Pancreas (tissue), 10 donors: ENCODE measurements around the gene HHAT. TPM values are rescaled to one million over a fixed set of nuclear protein-coding genes. Genes with fewer than 3 reads are reported as not detected.

Experiments
- ATAC-seq, 4 donors: fragments of 200-7000 bp; cut with Tn5 transposase; one replicate each; pipeline versions ENCODE4 v1.8.0 to v1.9.1; 2020; ENCODE audit warnings: mild to moderate bottlenecking in 4 of 4, moderate library complexity in 4 of 4
- DNase-seq, 6 donors: peaks; one replicate each; pipeline ENCODE4 v3.0.0-alpha.2; 2020
- FAIRE-seq: peaks from 2 replicates; lab custom pipeline; 2012; peaks lifted over from hg19 to GRCh38; lab: Jason Lieb, UNC
- H3K27ac ChIP-seq, 4 donors: fragments of 200-600 bp; sonication (generic); 1 replicate in 3 of 4; 2 replicates in 1 of 4; pipeline versions ENCODE4 v1.5.0 to v1.8.0; 2020
- H3K27me3 ChIP-seq, 4 donors: fragments of 200-600 bp; one replicate each; pipeline ENCODE4 v1.8.0; 2021
- H3K36me3 ChIP-seq, 3 donors: fragments of 200-600 bp; sonication (generic) in 1 of 3; one replicate each; pipeline versions ENCODE4 v1.5.0 to v1.8.0; 2020 to 2021
- H3K4me1 ChIP-seq, 3 donors: fragments of 200-600 bp; one replicate each; pipeline ENCODE4 v1.8.0; 2021
- H3K4me3 ChIP-seq, 4 donors: fragments of 200-600 bp; sonication (generic) in 2 of 4; one replicate each; pipeline versions ENCODE4 v1.5.0 to v1.8.0; 2020 to 2021
- H3K9me3 ChIP-seq, 4 donors: fragments of 200-600 bp; one replicate each; pipeline ENCODE4 v1.8.0; 2021
- WGBS, 2 donors: extraction: QIAGEN DNeasy Blood & Tissue Kit; methylation state at CpG; one replicate each; pipeline ENCODE4 v1.1.7; 2013; 5-methylcytosine and 5-hydroxymethylcytosine counted together
- intact Hi-C, 3 donors: fragments of 100-400 bp; cut with DNase I; formaldehyde crosslinking; loops; one replicate each; pipeline versions ENCODE4 v1.11.1 to v1.14.2; 2022
- polyA plus RNA-seq, 2 donors: library from polyadenylated mRNA; stranded (reverse); fragments of 200-250 nt; gene quantifications; one replicate each; pipeline ENCODE4 v1.2.3, GENCODE V29; 2013
- total RNA-seq, 6 donors: library from RNA; stranded (reverse); fragmentation: NEBNext Ultra II Directional in 4 of 6; extraction: Animal tissue kit (Norgen Biotek cat#: 25700) in 4 of 6; gene quantifications; one replicate each; pipeline versions ENCODE4 v1.2.1 to v1.2.4, GENCODE V29; 2021 to 2023
- TF ChIP-seq, protein P1 (sequence below), 4 donors: fragments of 200-600 bp; sonication (generic) in 3 of 4; IDR thresholded peaks; one replicate each; pipeline versions ENCODE4 v1.5.0 to v1.8.0; 2021; ENCODE audit warnings: antibody characterized with exemption in 4 of 4
- donor health status: healthy with polysubstance abuse.
- donor health status: DM: no; HTN: no; CAD: no; lungs with moderate emphysema.
- donor health status: DM: no; HTN: no; CAD: no.
- donor health status: control.
- donor health status: control.
- donor health status: Bipolar disorder and iron deficiency.
- donor health status: DM: yes; HTN: yes; CAD: no.
- donor health status: DM: no; HTN: no; CAD: no.
- donor health status: DM: no; HTN: no; CAD: no.
- donor health status: DM: yes; HTN: yes; CAD: no.

Gene HHAT
- total and polyA plus RNA-seq, 8 donors, result 1.3 to 4.1 (median 2.4) TPM

DNA sequence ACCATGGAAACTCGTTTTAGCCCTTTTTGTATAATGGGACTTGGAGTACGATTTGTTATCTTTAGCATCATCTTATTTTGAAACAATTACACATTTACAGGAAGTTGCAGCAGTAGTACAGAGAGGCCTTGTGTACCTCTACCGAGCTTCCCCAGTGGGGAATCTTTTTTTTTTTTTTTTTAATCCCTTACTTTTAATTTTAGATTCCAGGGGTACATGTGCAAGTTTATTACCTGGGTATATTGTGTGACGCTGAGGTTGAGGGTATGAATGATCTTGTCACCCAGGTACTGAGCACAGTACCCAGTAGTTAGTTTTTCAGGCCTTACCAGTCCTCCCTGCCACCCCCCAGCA, 45.9 kb downstream of the HHAT start:
- no peaks in the 10 kb centered on the region for H3K9me3 ChIP-seq
- DNase-seq, result no peak
- H3K27me3 ChIP-seq, result no peaks in the 10 kb centered on the region
- WGBS, 2 donors, result 63 to 72% methylated on average over 4 of the region's 4 CpGs
- H3K4me1 ChIP-seq, result peaks cover 0 to 3% (median 3%) of the 10 kb centered on the region in 3 donors
- H3K27ac ChIP-seq, result peak overlapping the region in 1 of 4 donors; percentile 34
- FAIRE-seq, result no peak
- no peak for ATAC-seq
- intact Hi-C loops, result no loop called here
- H3K4me3 ChIP-seq, result no peak overlapping the region
- no peaks in the 10 kb centered on the region for H3K36me3 ChIP-seq
- TF ChIP-seq, protein P1, sequence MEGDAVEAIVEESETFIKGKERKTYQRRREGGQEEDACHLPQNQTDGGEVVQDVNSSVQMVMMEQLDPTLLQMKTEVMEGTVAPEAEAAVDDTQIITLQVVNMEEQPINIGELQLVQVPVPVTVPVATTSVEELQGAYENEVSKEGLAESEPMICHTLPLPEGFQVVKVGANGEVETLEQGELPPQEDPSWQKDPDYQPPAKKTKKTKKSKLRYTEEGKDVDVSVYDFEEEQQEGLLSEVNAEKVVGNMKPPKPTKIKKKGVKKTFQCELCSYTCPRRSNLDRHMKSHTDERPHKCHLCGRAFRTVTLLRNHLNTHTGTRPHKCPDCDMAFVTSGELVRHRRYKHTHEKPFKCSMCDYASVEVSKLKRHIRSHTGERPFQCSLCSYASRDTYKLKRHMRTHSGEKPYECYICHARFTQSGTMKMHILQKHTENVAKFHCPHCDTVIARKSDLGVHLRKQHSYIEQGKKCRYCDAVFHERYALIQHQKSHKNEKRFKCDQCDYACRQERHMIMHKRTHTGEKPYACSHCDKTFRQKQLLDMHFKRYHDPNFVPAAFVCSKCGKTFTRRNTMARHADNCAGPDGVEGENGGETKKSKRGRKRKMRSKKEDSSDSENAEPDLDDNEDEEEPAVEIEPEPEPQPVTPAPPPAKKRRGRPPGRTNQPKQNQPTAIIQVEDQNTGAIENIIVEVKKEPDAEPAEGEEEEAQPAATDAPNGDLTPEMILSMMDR (IDR thresholded peaks at IDR 0.05), result peak in 1 of 4 donors; percentile 1

DNA sequence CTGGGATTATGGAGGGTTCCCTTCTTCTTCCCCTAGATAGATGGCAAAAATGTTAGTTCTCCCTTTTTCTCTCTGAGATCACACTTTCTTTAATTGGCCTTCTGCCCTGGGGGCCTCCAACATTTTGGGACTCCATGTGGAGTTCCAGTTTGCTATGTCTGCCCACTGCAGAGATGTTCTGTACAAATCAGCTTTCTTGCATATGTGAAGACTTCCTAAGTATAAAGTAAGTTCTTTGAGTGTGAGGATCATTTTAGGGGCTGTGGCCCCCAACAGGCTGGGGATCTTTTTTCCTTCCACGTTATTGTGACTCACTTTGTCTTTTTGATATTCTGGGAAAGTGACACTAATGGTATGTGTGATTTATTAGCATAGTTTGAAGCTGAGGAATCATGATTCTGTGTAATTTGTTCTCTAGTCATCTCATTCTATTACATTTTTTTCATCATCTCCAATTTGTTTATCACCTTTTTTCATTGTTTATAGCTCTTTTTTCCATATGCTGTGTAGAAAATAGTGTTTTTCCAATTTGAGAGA, 48.2 kb downstream of the HHAT start:
- no peak for FAIRE-seq
- Histone ChIP-seq H3K4me1 (peaks cover 0 to 3% (median 3%) of the 10 kb centered on the region in 3 donors), H3K27ac (no peak overlapping the region), H3K36me3 (no peaks in the 10 kb centered on the region), H3K9me3 (no peaks in the 10 kb centered on the region), H3K27me3 (no peaks in the 10 kb centered on the region), H3K4me3 (no peak overlapping the region)
- TF ChIP-seq, protein P1 (IDR thresholded peaks at IDR 0.05), result no peak
- 16 to 17% methylated on average over 1 of the region's 1 CpG for WGBS, 2 donors
- intact Hi-C loops, result no loop called here
- no peak for DNase-seq
- ATAC-seq, result no peak

DNA sequence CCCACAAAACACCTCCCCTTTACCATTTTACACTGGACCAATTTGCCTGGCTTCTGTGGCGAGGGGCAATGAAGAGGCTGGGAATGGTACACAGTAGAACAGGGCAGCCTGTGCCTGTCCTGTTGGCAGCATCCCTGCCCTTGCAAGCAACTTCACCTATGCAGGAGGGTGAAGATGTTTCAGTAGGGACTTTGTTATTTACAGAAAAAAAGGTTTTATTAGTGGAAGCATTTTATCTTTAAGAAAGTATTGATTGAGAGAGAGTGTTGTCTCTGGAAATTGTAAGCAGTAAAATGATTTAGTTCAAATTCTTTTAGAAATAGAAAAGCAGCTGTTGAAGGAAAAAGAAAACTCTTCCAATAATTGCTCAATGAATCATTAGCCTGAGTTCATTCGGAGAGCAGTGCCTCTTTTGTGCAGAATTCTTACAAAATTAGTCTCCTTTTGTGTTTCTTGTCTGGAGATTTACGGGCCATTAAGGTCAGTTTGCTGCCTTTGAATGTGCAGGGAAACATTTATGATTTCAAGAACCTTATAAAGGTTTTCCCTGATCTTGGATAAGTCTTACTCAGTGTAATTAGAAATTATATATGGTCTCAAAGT, 49.1 kb downstream of the HHAT start:
- Histone ChIP-seq H3K36me3 (no peaks in the 10 kb centered on the region), H3K4me3 (no peak overlapping the region), H3K4me1 (peaks cover 0 to 3% (median 3%) of the 10 kb centered on the region in 3 donors), H3K27me3 (no peaks in the 10 kb centered on the region), H3K27ac (no peak overlapping the region), H3K9me3 (no peaks in the 10 kb centered on the region)
- no peak for DNase-seq
- TF ChIP-seq, protein P1 (IDR thresholded peaks at IDR 0.05), result no peak
- WGBS, 2 donors, result 73 to 80% methylated on average over 3 of the region's 3 CpGs
- intact Hi-C loops, result no loop called here
- FAIRE-seq, result no peak
- no peak for ATAC-seq

DNA sequence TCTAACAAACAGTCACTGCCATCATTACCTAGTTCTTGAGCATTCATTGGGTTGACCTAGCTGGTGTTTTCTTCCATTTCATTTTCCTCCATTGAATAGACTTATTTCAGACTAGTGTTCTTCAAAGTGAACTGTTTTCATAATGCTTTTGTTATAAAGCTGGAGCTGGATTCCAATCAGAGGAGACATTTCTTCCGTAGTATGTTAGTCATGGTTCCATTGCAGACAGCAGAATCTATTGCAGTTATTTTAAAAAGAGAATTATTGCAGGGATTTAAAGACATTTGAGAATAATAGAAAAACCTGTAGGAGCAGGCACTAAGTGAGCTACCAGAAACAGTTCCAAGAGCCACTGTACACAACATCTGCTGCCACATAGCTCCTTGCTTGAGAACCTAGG, 50.0 kb downstream of the HHAT start:
- Histone ChIP-seq H3K36me3 (no peaks in the 10 kb centered on the region), H3K4me1 (peaks cover 0 to 1% (median 0%) of the 10 kb centered on the region in 3 donors), H3K9me3 (no peaks in the 10 kb centered on the region), H3K27me3 (no peaks in the 10 kb centered on the region), H3K4me3 (no peak overlapping the region), H3K27ac (no peak overlapping the region)
- TF ChIP-seq, protein P1 (IDR thresholded peaks at IDR 0.05), result no peak
- WGBS, 2 donors, result 97% methylated on average over 1 of the region's 1 CpG
- DNase-seq (no peak), ATAC-seq (no peak), FAIRE-seq (no peak)
- intact Hi-C loops, result no loop called here

DNA sequence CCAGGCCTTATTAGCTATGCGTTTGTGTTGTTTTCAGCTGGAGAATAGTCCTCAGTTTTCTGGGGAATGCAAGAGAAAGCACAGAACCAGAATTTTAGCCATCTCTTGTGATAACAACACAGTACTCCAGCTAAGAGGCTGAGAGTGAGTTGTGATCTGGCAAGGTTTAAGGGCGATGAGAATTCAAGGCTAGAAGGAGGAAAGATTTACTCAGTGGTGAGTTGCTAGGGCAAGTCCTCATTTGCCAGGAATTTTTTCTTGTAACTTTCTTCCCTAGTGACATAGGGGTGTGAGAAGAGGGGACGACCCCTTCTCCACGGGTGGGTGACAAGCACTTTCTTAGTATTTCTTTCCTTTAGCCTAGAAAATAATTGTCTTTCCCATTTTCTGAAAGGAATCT, 53.2 kb downstream of the HHAT start:
- H3K27me3 ChIP-seq, result no peaks in the 10 kb centered on the region
- H3K36me3 ChIP-seq, result no peaks in the 10 kb centered on the region
- no peak for FAIRE-seq
- H3K9me3 ChIP-seq, result no peaks in the 10 kb centered on the region
- H3K4me3 ChIP-seq, result no peak overlapping the region
- no peak overlapping the region for H3K27ac ChIP-seq
- H3K4me1 ChIP-seq, result no peaks in the 10 kb centered on the region
- no peak for DNase-seq
- 82 to 88% methylated on average over 4 of the region's 4 CpGs for WGBS, 2 donors
- ATAC-seq, result no peak
- intact Hi-C loops, result no loop called here
- TF ChIP-seq, protein P1 (IDR thresholded peaks at IDR 0.05), result no peak
